HepG2 (cell line): ENCODE measurements around the gene AP2A2. TPM values are rescaled to one million over a fixed set of nuclear protein-coding genes. Genes with fewer than 3 reads are reported as not detected.

Experiments used
- ATAC-seq: fragments of 200-7000 bp; cut with Tn5 transposase; 3 replicates; pipeline ENCODE4 v1.9.1; 2020; ENCODE audit warnings: mild to moderate bottlenecking, moderate library complexity
- BruUV-seq: library from RNA; stranded (reverse); fragments of 400-500 nt; replicated peaks from 2 replicates; lab custom pipeline; 2021; lab: Mats Ljungman, UMichigan
- CTCF ChIA-PET: fragments of 300-600 bp; formaldehyde crosslinking; extraction: SDS; loops from one replicate; lab custom pipeline; 2021; ENCODE audit warnings: low total read pairs, inconsistent platforms, low intra/inter-chr PET ratio; lab: Yijun Ruan, JAX
- POLR2A ChIA-PET: fragments of 350-600 bp; sonication (Branson Sonifier 250); formaldehyde crosslinking; loops from one replicate; lab custom pipeline; 2020; ENCODE audit warnings: antibody characterized with exemption, inconsistent platforms; lab: Yijun Ruan, JAX
- DNase-seq: peaks from one replicate; pipeline ENCODE4 v3.0.0-alpha.2; 2015; ENCODE audit warnings: low spot score
- FAIRE-seq: peaks from 3 replicates; lab custom pipeline; 2011; peaks lifted over from hg19 to GRCh38; lab: Jason Lieb, UNC
- H2AFZ ChIP-seq: one replicate; pipeline ENCODE4 v1.6.1; 2011; ENCODE audit warnings: low read length, inconsistent platforms
- H3K27ac ChIP-seq: fragments of 300-600 bp; 3 replicates; pipeline ENCODE4 v1.8.0; 2011; ENCODE audit warnings: mixed run types, mild to moderate bottlenecking, mixed read lengths, low read length, inconsistent platforms; ENCODE audit not compliant: insufficient read depth; ENCODE audit errors: extremely low read length
- H3K27me3 ChIP-seq, 2 experiments: fragments of 200-600 bp in 1 of 2; 2 replicates in 1 of 2; 3 replicates in 1 of 2; pipeline versions ENCODE4 v1.6.0 to v1.8.0; 2011; ENCODE audit warnings: low read length in 2 of 2, mild to moderate bottlenecking in 2 of 2, moderate library complexity in 2 of 2, inconsistent platforms in 1 of 2; ENCODE audit not compliant: insufficient read depth in 2 of 2, control insufficient read depth in 1 of 2
- H3K36me3 ChIP-seq, 2 experiments: fragments of 200-600 bp in 1 of 2; replicated peaks in 1 of 2; 2 replicates in 1 of 2; 3 replicates in 1 of 2; pipeline versions ENCODE4 v1.5.1 to v1.8.0; 2011; ENCODE audit warnings: low read length in 2 of 2, inconsistent platforms in 1 of 2; ENCODE audit not compliant: insufficient read depth in 2 of 2, control insufficient read depth in 1 of 2
- H3K4me1 ChIP-seq: 2 replicates; pipeline ENCODE4 v1.5.1; 2012; ENCODE audit warnings: low read length, inconsistent platforms; ENCODE audit not compliant: insufficient read depth
- H3K4me2 ChIP-seq: 2 replicates; pipeline ENCODE4 v1.6.0; 2011; ENCODE audit warnings: low read depth, low read length, inconsistent platforms
- H3K4me3 ChIP-seq, 3 experiments: fragments of 200-600 bp in 1 of 3; sonication (generic), shearing (Covaris generic) in 1 of 3; replicated peaks in 1 of 3; 2 replicates each; pipeline ENCODE4 v1.5.1; 2011 to 2016; ENCODE audit warnings: low read length in 3 of 3, inconsistent platforms in 2 of 3, low read depth in 2 of 3, mild to moderate bottlenecking in 2 of 3, control low read depth in 1 of 3, mixed read lengths in 1 of 3; ENCODE audit not compliant: insufficient read depth in 1 of 3
- H3K79me2 ChIP-seq: one replicate; pipeline ENCODE4 v1.6.1; 2011; ENCODE audit warnings: low read length, inconsistent platforms; ENCODE audit not compliant: insufficient read depth
- H3K9ac ChIP-seq: 2 replicates; pipeline ENCODE4 v1.6.0; 2011; ENCODE audit warnings: mild to moderate bottlenecking, low read depth, low read length, inconsistent platforms; ENCODE audit not compliant: insufficient read depth
- H3K9me3 ChIP-seq: 2 replicates; pipeline ENCODE4 v1.5.1; 2012; ENCODE audit warnings: mild to moderate bottlenecking, low read length
- H4K20me1 ChIP-seq: 2 replicates; pipeline ENCODE4 v1.6.0; 2011; ENCODE audit warnings: inconsistent platforms, mild to moderate bottlenecking, low read length, moderate library complexity; ENCODE audit not compliant: insufficient read depth
- ELF4 ChIP-seq: sonication (generic); formaldehyde crosslinking; IDR thresholded peaks from 2 replicates; pipeline ENCODE4 v1.5.0; 2020; ENCODE audit warnings: missing genetic modification reagents, mild to moderate bottlenecking, moderate library complexity, borderline replicate concordance
- RFX3 ChIP-seq: IDR thresholded peaks from 2 replicates; pipeline ENCODE4 v1.6.1; 2016; ENCODE audit warnings: missing biosample characterization, missing genetic modification reagents
- SRSF1 ChIP-seq: fragments of 200-400 bp; formaldehyde crosslinking; optimal IDR thresholded peaks from 2 replicates; pipeline ENCODE3; 2017; ENCODE audit warnings: mild to moderate bottlenecking, low read depth, low read length, moderate library complexity
- ZNF207 ChIP-seq: fragments of 450-650 bp; IDR thresholded peaks from 2 replicates; pipeline ENCODE4 v1.6.1; 2016; ENCODE audit warnings: antibody characterized with exemption, borderline replicate concordance
- ZNF263 ChIP-seq: sonication (generic); formaldehyde crosslinking; IDR thresholded peaks from 2 replicates; pipeline ENCODE4 v1.4.0; 2020; ENCODE audit warnings: missing genetic modification reagents
- WGBS: methylation state at CpG from one replicate; pipeline ENCODE4 v1.1.6; 2017; ENCODE audit warnings: low lambda C conversion rate; 5-methylcytosine and 5-hydroxymethylcytosine counted together
- in situ Hi-C: cut with HindIII; loops from 2 replicates; pipeline ENCODE4 v1.10.0; 2017; ENCODE audit warnings: low pct_unique_long_range_greater_than_20kb; ENCODE audit not compliant: extremely low pct_ligation_motif_present
- intact Hi-C: fragments of 100-400 bp; cut with micrococcal nuclease; formaldehyde crosslinking; loops from one replicate; pipeline ENCODE4 v1.10.0; 2022; ENCODE audit not compliant: unreplicated experiment
- polyA plus RNA-seq, 8 experiments: library from polyadenylated mRNA; depleted of rRNA in 3 of 8; stranded (reverse) in 7 of 8; unstranded in 1 of 8; fragments of >200 nt; fragmentation: Illumina TruSeq in 4 of 8; extraction: Trizol in 4 of 8; gene quantifications; 2 replicates each; pipeline versions ENCODE4 v1.2.1 to v1.2.3, GENCODE V29; 2011 to 2016; ENCODE audit warnings: low read depth in 4 of 8, missing spikeins in 1 of 8, mixed read lengths in 1 of 8; ENCODE audit not compliant: insufficient read depth in 1 of 8
- total RNA-seq, 5 experiments: library from RNA; depleted of rRNA; stranded (reverse); fragments of >200 nt; fragmentation: Illumina TruSeq; extraction: Trizol; gene quantifications; 2 replicates each; pipeline ENCODE4 v1.2.3, GENCODE V29; 2016; ENCODE audit warnings: low read depth in 1 of 5
- TF ChIP-seq, protein P1 (sequence below): sonication (generic); formaldehyde crosslinking; IDR thresholded peaks from 2 replicates; pipeline ENCODE4 v1.4.0; 2020; ENCODE audit warnings: missing genetic modification reagents, borderline replicate concordance

AP2A2 gene
- total and polyA plus RNA-seq, 2 of the 13 experiments (the other 11 are each of a cell fraction or from before 2014, with no cell fraction given) = 25.7 to 75.7 TPM

GRCh38 chr11:995044-995751 is 69.5 kb downstream of the AP2A2 start:
- H3K27ac ChIP-seq = no peak overlapping the region
- H4K20me1 ChIP-seq = no peaks in the 10 kb centered on the region
- no peak overlapping the region for H3K4me3 ChIP-seq
- in situ Hi-C loops = no loop called here
- ATAC-seq = peak; percentile 42
- H3K9ac ChIP-seq = no peak overlapping the region
- no peaks in the 10 kb centered on the region for H3K9me3 ChIP-seq
- CTCF ChIA-PET = no interaction called here
- H3K36me3 ChIP-seq = peaks cover 19 to 41% of the 10 kb centered on the region in 2 experiments; a peak in 4 of 5 replicates
- no TSS peak for BruUV-seq
- POLR2A ChIA-PET = no interaction called here
- H3K4me1 ChIP-seq = no peaks in the 10 kb centered on the region
- no peak overlapping the region for H3K4me2 ChIP-seq
- H3K79me2 ChIP-seq = no peaks in the 10 kb centered on the region
- FAIRE-seq = no peak
- 92% methylated on average over 11 of the region's 16 CpGs for WGBS
- intact Hi-C loops = no loop called here
- TF ChIP-seq ZNF263 (CRISPR knock-in tag) (peak; percentile 48; the same call in 1 of the 2 replicates), SRSF1 (no peak)
- DNase-seq = no peak
- no peak overlapping the region for H2AFZ ChIP-seq
- H3K27me3 ChIP-seq = no peaks in the 10 kb centered on the region

- no peak for ATAC-seq
- TF ChIP-seq RFX3 (CRISPR knock-in tag) = no peak
- TF ChIP-seq ELF4 (CRISPR knock-in tag) = no peak
- TF ChIP-seq, protein P1, sequence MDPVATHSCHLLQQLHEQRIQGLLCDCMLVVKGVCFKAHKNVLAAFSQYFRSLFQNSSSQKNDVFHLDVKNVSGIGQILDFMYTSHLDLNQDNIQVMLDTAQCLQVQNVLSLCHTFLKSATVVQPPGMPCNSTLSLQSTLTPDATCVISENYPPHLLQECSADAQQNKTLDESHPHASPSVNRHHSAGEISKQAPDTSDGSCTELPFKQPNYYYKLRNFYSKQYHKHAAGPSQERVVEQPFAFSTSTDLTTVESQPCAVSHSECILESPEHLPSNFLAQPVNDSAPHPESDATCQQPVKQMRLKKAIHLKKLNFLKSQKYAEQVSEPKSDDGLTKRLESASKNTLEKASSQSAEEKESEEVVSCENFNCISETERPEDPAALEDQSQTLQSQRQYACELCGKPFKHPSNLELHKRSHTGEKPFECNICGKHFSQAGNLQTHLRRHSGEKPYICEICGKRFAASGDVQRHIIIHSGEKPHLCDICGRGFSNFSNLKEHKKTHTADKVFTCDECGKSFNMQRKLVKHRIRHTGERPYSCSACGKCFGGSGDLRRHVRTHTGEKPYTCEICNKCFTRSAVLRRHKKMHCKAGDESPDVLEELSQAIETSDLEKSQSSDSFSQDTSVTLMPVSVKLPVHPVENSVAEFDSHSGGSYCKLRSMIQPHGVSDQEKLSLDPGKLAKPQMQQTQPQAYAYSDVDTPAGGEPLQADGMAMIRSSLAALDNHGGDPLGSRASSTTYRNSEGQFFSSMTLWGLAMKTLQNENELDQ (CRISPR knock-in tag) = no peak
- no peak for TF ChIP-seq ZNF207
- TF ChIP-seq, all 625 proteins: peak for 0
- 98% methylated on average over 22 of the region's 22 CpGs for WGBS
- Histone ChIP-seq H2AFZ (no peak overlapping the region), H3K79me2 (no peaks in the 10 kb centered on the region), H3K9me3 (no peaks in the 10 kb centered on the region), H3K4me2 (no peak overlapping the region), H3K27me3 (no peaks in the 10 kb centered on the region), H3K4me1 (no peaks in the 10 kb centered on the region), H4K20me1 (no peaks in the 10 kb centered on the region), H3K9ac (no peak overlapping the region), H3K36me3 (peaks cover 24 to 41% of the 10 kb centered on the region in 2 experiments; a peak in 4 of 5 replicates), H3K27ac (no peak overlapping the region), H3K4me3 (no peak overlapping the region)
- ChIA-PET CTCF (no interaction called here), POLR2A (no interaction called here)
- in situ Hi-C loops (no loop called here), intact Hi-C loops (no loop called here)
- no TSS peak for BruUV-seq
- FAIRE-seq (no peak), DNase-seq (no peak)
Measured at GRCh38 chr11:995752-996420, 70.2 kb downstream of the AP2A2 start.
